ENCODE results near the gene MT1F. TPM values are rescaled to one million over a fixed set of nuclear protein-coding genes. Genes with fewer than 3 reads are reported as not detected.
"Not testable (repeated sequence)": the region's sequence is repeated elsewhere in the genome, so short reads cannot be mapped to it uniquely, and the experiment has no call there.

Gene MT1F
- total RNA-seq, 2 experiments from 2014 or later, result 0.44 TPM; not detected in 1

DNA sequence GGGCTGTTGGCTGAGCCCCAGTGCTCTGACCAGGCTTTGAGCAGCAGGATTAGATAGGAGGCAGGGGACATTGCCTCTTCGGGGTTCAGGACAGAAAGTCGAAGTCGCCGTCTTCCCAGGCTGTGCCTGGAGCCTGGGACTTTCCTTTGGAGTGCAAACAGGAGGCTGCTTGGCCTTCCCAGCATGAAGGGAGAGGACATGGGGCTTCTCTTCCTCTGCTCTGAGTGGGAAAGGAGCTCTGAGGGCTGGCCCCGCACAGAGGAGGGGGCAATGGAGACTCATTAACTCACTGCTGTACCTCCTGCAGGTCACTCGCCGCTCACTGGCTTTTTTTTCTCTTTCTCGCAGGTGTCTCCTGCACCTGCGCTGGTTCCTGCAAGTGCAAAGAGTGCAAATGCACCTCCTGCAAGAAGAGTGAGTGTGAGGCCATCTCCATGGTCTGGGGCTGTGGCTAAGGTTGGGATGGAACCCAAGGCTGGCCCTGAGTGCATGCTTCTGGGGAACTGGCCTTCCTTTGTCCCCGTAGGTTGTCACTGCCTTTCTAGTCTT is 642 bp downstream of the MT1F start:
- no peaks in the 10 kb centered on the region for H3K9me2 ChIP-seq (ENCODE audit: insufficient read depth, low read length)
- POLR2A ChIA-PET, result no interaction called here
- H3K9me3 ChIP-seq (ENCODE audit: low read length), result no peaks in the 10 kb centered on the region
- H4K20me1 ChIP-seq (ENCODE audit: insufficient read depth, low read length), result no peaks in the 10 kb centered on the region
- TF ChIP-seq, protein P1, sequence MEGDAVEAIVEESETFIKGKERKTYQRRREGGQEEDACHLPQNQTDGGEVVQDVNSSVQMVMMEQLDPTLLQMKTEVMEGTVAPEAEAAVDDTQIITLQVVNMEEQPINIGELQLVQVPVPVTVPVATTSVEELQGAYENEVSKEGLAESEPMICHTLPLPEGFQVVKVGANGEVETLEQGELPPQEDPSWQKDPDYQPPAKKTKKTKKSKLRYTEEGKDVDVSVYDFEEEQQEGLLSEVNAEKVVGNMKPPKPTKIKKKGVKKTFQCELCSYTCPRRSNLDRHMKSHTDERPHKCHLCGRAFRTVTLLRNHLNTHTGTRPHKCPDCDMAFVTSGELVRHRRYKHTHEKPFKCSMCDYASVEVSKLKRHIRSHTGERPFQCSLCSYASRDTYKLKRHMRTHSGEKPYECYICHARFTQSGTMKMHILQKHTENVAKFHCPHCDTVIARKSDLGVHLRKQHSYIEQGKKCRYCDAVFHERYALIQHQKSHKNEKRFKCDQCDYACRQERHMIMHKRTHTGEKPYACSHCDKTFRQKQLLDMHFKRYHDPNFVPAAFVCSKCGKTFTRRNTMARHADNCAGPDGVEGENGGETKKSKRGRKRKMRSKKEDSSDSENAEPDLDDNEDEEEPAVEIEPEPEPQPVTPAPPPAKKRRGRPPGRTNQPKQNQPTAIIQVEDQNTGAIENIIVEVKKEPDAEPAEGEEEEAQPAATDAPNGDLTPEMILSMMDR (conservative IDR thresholded peaks at IDR 0.05; ENCODE audit: low read length), result no peak
- TF ChIP-seq EZH2phosphoT487 (IDR thresholded peaks at IDR 0.05; ENCODE audit: borderline replicate concordance, low read depth, low read length), result no peak
- no peak overlapping the region for H2AFZ ChIP-seq (ENCODE audit: low read length)
- BruUV-seq (replicated peaks), result no TSS peak
- intact Hi-C loops (cut with micrococcal nuclease; ENCODE audit: unreplicated experiment), result no loop called here
- CTCF ChIA-PET (ENCODE audit: unreplicated experiment), result no interaction called here
- H3K4me2 ChIP-seq (ENCODE audit: low read length), result peak overlapping the region; percentile 45; the same call in 1 of the 2 replicates
- no peak overlapping the region for H3K4me3 ChIP-seq (ENCODE audit: low read depth, low read length, poor library complexity, severe bottlenecking)
- no peak for DNase-seq (ENCODE audit: low spot score)
- no peak overlapping the region for H3K27ac ChIP-seq (ENCODE audit: low read depth, low read length, poor library complexity, severe bottlenecking)
- no peaks in the 10 kb centered on the region for H3K36me3 ChIP-seq (ENCODE audit: insufficient read depth, low read length)
- H3K79me2 ChIP-seq (ENCODE audit: insufficient read depth, low read depth, low read length), result no peaks in the 10 kb centered on the region
- no peaks in the 10 kb centered on the region for H3K4me1 ChIP-seq (ENCODE audit: insufficient read depth, low read length, poor library complexity, severe bottlenecking)

DNA sequence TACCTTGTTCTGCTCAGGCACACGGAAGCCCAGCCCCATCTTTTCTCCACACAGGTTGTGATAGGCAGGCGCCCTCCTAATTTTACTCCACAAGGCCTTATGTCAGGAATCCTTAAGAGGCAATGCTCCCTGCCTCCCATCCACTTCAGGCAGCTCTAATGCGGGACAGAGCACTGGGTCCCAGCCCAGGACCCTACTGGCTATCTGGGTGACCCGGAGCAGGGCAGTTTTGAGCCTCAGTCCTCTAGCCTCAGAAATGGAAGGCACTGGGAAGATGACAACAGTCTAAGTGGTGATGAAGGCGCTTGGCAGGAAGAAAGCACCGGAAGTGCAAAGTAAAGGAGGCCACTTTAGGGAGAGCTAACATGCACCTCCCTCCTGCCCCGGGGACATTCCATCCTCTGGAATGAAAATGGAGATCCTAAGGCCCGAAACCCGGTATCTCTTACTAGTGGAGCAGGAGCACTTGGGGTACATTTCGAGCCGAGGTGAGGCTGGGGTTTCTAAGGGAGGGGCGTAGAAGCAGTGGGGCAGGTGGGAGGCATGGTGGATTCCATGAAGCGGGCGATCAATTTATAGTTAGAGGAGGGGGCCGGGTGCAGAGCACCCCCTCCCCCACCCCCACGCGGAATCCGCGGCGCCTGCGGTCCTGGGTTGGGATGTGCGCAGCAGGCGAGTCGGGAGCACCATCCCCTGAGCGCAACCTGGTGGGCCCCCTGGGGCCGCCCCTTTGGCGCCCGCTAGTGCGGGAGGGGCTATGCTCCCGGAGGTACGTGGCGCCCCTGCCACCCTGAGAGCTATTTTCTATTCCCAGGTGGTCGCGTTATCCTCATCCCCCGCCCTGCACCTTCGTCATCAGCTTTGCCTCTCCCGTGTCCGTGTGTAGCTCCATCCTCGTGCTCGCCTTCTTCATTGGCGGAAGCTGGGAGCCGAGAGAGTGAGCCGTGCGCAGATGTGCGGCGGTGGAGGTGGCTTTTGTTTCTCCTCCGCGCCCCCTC is 4.9 kb downstream of the MT1F start:
- intact Hi-C loops (cut with micrococcal nuclease; ENCODE audit: unreplicated experiment), result no loop called here
- TF ChIP-seq, protein P1 (conservative IDR thresholded peaks at IDR 0.05; ENCODE audit: low read length), result no peak
- DNase-seq (ENCODE audit: low spot score), result no peak
- ChIA-PET POLR2A (interaction anchor here (0.7 kb wide), 1 partner anchor 171 kb away, joined by 3 read pairs; no protein-coding TSS in a partner anchor), CTCF (ENCODE audit: unreplicated experiment) (no interaction called here)
- H3K27ac ChIP-seq (ENCODE audit: low read depth, low read length, poor library complexity, severe bottlenecking), result no peak overlapping the region
- no peak overlapping the region for H2AFZ ChIP-seq (ENCODE audit: low read length)
- H3K9me2 ChIP-seq (ENCODE audit: insufficient read depth, low read length), result no peaks in the 10 kb centered on the region
- no peak overlapping the region for H3K4me3 ChIP-seq (ENCODE audit: low read depth, low read length, poor library complexity, severe bottlenecking)
- no peak overlapping the region for H3K4me2 ChIP-seq (ENCODE audit: low read length)
- H3K4me1 ChIP-seq (ENCODE audit: insufficient read depth, low read length, poor library complexity, severe bottlenecking), result no peaks in the 10 kb centered on the region
- H3K79me2 ChIP-seq (ENCODE audit: insufficient read depth, low read depth, low read length), result no peaks in the 10 kb centered on the region
- H4K20me1 ChIP-seq (ENCODE audit: insufficient read depth, low read length), result no peaks in the 10 kb centered on the region
- H3K36me3 ChIP-seq (ENCODE audit: insufficient read depth, low read length), result no peaks in the 10 kb centered on the region
- no peaks in the 10 kb centered on the region for H3K9me3 ChIP-seq (ENCODE audit: low read length)
- BruUV-seq (replicated peaks), result no TSS peak

DNA sequence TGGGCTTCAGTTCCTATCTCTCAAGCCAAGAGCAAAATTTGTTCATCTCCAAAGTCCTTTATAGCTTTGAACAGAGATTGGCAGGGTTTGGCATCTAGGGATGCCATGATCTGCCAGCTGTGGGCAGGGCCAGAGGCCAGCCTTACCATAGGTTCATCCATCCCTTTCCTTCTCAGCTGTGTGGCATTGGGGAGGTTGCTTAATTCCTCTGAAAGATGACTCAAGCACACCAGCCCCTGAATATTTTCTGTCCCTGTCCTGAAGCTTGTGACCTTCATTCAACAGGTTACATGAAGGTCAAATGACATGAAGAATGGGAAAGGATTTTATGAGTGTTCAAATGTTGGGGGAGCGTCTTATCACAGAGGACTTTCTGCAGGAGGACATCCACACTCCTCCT is 6.7 kb downstream of the MT1F start:
- ChIA-PET POLR2A (no interaction called here), CTCF (ENCODE audit: unreplicated experiment) (no interaction called here)
- H3K27ac ChIP-seq (ENCODE audit: low read depth, low read length, poor library complexity, severe bottlenecking), result no peak overlapping the region
- H3K9me2 ChIP-seq (ENCODE audit: insufficient read depth, low read length), result no peaks in the 10 kb centered on the region
- no peaks in the 10 kb centered on the region for H4K20me1 ChIP-seq (ENCODE audit: insufficient read depth, low read length)
- H3K4me1 ChIP-seq (ENCODE audit: insufficient read depth, low read length, poor library complexity, severe bottlenecking), result no peaks in the 10 kb centered on the region
- no TSS peak for BruUV-seq (replicated peaks)
- intact Hi-C loops (cut with micrococcal nuclease; ENCODE audit: unreplicated experiment), result no loop called here
- TF ChIP-seq EZH2phosphoT487 (IDR thresholded peaks at IDR 0.05; ENCODE audit: borderline replicate concordance, low read depth, low read length), result no peak
- TF ChIP-seq, protein P1 (conservative IDR thresholded peaks at IDR 0.05; ENCODE audit: low read length), result no peak
- no peak overlapping the region for H3K4me2 ChIP-seq (ENCODE audit: low read length)
- no peaks in the 10 kb centered on the region for H3K36me3 ChIP-seq (ENCODE audit: insufficient read depth, low read length)
- H3K4me3 ChIP-seq (ENCODE audit: low read depth, low read length, poor library complexity, severe bottlenecking), result no peak overlapping the region
- no peaks in the 10 kb centered on the region for H3K79me2 ChIP-seq (ENCODE audit: insufficient read depth, low read depth, low read length)
- no peak for DNase-seq (ENCODE audit: low spot score)
- no peaks in the 10 kb centered on the region for H3K9me3 ChIP-seq (ENCODE audit: low read length)
- no peak overlapping the region for H2AFZ ChIP-seq (ENCODE audit: low read length)

DNA sequence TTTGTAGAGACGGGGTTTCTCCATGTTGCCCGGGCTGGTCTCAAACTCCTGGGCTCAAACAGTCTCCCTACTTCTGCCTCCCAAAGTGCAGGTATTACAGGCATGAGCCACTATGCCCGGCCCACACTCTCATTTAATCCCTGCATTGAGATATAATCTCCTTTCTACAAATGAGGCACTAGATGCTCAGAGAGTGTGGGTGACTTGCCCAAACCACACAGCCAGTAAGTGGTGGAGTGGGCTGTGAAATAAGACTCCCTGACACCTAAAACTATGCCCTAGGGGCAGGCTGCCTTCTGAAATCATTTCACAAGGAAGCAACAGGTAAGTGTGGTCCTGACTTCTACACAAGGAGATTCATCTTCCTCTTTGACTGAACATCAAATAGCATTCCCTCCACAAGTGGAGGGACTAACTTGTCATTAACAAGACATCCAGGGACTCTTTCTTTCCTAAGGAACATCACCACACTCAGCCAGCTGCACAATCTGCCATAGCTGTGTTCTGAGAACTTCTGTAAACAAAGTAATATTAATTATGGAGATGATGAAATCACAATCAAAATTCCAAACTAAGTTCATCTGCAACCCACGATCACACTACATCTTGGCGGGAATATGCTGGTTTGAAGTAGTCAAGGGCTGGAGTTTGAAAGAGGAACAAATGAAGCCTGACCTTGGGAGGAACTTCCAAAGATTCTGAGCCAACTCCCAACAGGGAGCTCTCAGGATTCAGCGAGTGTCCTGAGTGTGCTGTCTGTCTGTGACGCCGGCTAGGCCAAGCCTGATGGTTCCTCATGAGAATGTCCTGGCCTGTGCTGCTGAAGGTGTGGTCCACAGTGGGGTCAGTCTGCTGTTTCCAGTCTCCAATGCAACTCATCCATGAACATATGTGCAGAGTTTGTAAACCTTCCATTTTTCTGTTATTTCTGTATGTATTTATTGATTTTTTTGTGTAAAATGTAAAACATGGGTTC is 7.8 kb downstream of the MT1F start:
- H3K36me3 ChIP-seq (ENCODE audit: insufficient read depth, low read length); H4K20me1 ChIP-seq (ENCODE audit: insufficient read depth, low read length); H3K9me2 ChIP-seq (ENCODE audit: insufficient read depth, low read length); H3K9me3 ChIP-seq (ENCODE audit: low read length); DNase-seq (ENCODE audit: low spot score); H3K79me2 ChIP-seq (ENCODE audit: insufficient read depth, low read depth, low read length); H3K4me3 ChIP-seq (ENCODE audit: low read depth, low read length, poor library complexity, severe bottlenecking); H2AFZ ChIP-seq (ENCODE audit: low read length); H3K4me2 ChIP-seq (ENCODE audit: low read length); BruUV-seq (replicated peaks); CTCF ChIA-PET (ENCODE audit: unreplicated experiment); H3K27ac ChIP-seq (ENCODE audit: low read depth, low read length, poor library complexity, severe bottlenecking); H3K4me1 ChIP-seq (ENCODE audit: insufficient read depth, low read length, poor library complexity, severe bottlenecking); intact Hi-C loops (cut with micrococcal nuclease; ENCODE audit: unreplicated experiment); POLR2A ChIA-PET: not testable (repeated sequence)
